NOMO-1 (cell line): ENCODE results near the gene RNASE12.
"Not testable (repeated sequence)": the region's sequence is repeated elsewhere in the genome, so short reads cannot be mapped to it uniquely, and the experiment has no call there.

Experiments used
- DNase-seq, 2 experiments: peaks; one replicate each; lab custom pipeline; 2025; ENCODE audit not compliant: unreplicated experiment in 2 of 2; lab: John Stamatoyannopoulos, UW

RNASE12 gene

DNA sequence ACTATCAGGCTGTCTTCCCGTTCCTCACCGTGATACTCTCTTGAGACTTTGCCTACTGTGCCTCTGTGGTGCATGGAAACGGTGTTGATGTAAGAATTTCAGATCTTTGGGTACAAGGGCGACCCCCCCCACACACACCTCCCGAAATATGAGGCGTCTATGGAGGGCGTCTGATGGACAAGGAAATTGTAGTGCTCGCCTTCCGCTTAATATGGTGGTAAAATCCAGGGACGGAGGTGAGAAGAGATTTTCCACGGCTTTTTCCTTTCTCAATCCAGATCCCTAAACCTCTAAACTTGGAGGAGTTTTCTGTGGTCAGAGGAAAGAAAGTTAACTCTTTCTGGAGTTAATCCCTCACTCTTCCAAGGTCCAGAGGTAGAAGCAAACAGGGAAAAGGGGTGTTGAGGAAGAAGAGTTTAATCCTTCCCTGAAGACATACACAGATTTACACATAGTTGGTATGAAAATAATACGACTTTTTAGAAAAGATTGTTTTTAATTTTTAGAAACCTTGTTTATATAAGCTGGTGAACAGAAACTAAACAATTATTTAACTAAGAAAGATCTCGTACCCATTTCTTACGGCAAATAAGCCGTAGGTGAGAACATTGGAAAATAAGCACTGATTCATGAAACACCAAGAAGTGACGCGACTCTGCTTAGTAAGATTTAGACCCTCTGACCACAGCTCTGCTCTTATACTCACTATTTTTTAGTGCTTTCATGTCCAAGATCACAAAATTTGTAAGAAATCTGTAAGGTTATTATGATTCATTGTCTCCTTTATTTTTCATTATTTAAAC lies 23.1 kb upstream of the RNASE12 start:
- DNase-seq: peak in 1 of 2 experiments; percentile 27

DNA sequence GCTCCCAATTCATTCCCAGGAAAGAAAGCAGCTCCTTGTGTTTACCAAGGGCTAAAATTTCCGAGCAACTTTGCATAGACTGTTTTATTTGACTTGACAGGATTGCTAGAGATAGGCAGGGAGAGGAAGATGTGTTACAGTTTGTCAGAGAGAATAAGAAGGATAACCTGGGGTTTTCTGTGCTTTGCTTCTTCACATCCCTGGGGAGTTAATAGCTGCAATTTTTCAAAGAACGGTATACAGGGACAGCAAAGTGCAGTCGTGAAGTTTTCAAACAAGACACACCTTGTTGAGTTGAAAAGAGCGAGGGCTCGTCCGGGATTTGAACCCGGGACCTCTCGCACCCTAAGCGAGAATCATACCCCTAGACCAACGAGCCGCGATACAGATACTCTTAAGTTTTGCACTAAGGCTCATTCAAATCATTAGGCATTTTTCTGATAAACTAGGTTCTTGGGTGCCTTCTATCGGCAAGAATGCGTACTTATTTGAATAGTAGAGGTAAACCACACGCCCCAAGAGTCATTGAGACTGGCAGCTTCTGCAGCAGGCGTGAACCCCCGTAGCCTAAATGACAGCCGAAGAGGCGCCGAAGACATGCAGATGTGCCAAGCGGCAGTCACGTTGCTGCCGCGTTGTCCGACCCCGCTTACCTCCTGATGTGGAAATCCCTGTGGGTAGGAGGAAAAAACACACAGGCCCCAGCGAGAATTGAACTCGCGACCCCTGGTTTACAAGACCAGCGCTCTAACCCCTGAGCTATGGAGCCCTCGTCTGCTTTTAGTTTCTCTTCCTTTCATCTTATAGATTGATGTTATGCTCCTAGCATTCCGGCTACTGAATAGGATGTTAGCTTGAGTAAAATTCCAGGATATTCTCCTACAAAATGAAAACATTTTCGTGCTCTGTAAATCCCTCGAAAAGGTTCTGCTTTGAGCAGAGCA lies 22.2 kb upstream of the RNASE12 start:
- DNase-seq: peak; percentile 89 to 94

DNA sequence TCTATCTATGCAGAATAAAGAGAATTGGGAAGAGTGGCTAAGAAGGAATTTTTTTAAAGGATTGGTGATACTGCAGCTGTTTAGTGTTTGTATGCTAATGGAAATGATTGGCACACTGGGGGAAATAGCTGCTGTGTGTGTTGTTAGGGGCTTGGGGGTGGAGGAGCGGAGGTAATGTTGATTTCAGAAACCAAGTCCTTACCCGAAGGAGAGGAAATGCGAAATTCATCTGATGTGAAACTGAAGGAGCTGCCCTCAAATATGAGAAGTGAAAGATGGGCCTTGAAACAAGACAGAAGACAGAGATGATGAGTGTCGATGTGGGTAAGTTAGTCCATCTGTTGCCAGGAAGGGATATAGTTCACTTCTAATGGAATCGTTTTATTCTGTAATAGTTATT lies 21.2 kb upstream of the RNASE12 start:
- DNase-seq: peak; percentile 57 to 83

DNA sequence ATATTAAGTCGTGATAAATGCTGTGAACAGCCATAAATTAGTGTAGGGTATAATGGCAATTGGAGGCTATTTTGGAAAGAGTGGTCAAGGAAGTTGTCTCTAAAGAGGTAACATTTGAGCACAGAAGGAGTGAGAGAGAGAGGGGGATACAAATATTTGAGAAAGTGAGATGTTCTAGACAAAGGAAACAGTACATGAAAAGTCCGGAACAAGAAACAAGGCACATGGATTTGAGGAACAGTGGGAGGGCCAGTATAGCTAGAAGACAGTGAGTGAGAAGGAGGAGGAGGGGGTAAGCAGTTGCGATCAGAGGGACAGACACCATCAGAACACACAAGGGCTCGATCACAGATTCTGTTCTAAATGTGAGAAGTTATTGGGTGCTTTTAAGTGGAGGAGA lies 20.1 kb upstream of the RNASE12 start:
- DNase-seq: no peak

DNA sequence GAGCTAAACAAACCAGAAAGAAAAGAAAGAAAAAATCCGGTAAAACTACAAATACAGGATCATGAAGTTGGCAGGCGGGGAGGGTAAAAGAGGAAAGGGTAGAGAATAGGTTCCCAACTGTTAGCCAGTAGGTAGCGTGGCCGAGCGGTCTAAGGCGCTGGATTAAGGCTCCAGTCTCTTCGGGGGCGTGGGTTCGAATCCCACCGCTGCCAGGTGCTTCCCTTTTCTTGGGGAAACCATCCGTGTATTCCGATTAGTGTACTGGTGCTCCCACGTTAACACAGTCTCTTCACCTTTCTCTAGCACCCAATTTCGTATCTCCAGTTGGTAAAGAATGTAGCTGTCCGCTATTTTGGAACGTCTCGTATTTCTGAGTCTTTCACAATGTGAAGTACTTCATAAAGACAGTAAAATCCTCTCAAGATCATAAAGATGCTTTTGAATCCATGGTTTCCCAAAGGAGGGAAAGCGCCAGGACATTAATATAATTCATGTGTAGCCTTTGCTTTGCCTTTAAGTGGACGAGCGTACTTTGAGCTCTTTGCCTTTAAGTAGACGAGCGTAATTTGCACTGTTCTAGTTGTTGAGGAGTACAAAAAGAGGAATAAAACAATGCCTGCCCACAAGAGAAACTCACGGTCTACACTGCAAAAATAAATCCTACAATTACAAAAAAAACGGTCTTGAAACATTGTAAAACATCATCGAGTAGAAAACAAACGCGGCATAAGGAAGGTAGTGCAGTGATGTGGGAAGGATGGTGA lies 19.0 kb upstream of the RNASE12 start:
- DNase-seq: peak; percentile 56 to 58

DNA sequence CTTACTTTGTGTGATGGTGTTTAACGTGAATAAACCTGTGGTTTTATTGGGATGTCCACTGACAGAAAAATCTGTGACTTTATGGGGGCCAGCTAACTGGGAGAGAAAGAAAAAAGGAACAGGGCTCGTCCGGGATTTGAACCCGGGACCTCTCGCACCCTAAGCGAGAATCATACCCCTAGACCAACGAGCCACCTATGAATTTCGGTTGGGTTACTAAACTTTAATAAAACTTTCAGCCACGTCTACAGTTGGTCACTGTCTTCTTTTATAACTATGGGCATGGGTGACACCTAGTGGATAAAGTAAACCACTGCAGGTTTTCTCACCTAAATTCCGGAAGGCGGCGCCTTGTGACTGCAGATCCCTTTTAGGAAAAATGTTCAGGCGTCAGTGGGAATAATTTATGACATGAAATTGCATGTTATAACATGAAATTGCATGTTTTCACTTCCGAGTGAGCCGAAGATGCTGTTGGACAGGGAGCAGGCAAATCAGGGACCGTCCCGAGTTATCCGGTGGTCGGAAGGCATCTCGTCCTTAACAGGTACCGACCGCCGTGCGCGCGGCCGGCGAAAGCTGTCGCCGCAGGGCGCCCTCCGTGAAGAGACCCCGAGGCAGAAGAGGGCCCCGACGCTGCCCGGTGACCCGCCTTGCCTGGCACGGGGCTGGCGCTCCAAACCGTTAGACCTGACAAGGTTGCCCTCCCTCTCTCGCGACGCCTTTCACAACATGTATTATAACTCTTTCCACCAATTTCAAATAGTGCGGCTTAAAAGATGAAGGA lies 18.2 kb upstream of the RNASE12 start:
- peak; percentile 58 to 89 for DNase-seq

DNA sequence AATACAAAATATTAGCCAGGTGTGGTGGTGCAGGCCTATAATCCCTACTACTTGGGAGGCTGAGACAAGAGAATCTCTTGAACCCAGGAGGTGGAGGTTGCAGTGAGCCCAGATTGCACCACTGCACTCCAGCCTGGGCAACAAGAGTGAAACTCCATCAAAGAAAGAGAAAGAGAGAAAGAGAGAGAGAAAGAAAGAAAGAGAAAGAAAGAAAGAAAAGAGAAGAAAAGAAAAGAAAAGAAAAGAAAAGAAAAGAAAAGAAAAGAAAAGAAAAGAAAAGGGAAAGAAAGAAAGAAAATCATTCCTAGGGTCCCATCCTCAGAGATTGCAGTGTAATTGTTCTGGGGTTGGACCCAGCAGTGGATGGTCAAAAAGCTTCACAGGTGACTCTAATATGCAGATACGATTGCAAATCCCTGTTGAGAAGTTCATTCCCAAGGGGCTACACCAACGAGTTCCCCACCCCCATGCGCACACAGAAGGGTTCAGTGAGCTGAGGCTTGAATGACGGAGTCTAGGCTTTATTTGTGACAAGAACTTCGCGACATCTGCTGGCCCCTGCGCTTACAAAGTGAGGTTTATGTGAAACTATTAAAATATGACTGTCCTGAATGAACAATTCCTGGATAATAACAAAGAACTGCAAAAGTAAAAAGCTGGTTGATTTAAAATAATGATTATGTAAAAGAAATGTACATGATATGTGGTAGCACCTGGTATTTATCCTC lies 17.4 kb upstream of the RNASE12 start:
- DNase-seq: no peak

DNA sequence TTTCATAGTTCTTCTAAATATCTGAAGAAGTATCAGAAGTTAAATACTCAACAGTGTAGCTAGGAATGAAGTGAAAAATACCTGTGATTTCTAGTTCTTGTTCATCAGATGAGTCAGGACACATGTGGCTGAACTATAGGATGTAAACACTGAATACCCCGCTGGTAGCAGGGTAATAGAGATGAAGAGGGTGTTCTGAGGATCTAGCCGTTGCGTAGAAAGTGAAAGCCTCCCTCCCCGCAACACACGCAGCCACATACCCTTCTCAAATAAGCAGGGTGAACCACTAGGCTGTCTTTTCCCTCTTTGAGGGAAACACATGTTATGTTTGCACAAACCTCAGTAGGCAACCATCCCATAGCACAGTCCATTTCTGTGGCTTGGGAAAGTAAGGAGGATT lies 16.4 kb upstream of the RNASE12 start:
- DNase-seq: no peak

DNA sequence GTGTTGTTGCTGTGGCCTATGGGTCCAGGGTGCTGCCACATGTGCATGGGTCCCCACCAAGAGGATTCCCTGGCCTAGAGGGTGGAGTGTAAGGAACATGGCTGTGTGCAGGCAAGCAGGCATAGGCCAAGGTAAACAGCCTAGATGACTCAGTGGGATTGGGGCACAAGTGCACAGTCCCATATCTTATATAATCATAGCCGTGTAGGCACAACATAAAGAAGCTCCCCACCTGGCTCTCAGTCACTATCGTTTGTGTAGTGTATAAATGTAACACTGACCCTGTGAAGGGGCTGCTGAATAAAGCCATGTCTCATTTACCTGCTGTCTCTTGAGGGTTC lies 15.7 kb upstream of the RNASE12 start:
- no peak for DNase-seq

DNA sequence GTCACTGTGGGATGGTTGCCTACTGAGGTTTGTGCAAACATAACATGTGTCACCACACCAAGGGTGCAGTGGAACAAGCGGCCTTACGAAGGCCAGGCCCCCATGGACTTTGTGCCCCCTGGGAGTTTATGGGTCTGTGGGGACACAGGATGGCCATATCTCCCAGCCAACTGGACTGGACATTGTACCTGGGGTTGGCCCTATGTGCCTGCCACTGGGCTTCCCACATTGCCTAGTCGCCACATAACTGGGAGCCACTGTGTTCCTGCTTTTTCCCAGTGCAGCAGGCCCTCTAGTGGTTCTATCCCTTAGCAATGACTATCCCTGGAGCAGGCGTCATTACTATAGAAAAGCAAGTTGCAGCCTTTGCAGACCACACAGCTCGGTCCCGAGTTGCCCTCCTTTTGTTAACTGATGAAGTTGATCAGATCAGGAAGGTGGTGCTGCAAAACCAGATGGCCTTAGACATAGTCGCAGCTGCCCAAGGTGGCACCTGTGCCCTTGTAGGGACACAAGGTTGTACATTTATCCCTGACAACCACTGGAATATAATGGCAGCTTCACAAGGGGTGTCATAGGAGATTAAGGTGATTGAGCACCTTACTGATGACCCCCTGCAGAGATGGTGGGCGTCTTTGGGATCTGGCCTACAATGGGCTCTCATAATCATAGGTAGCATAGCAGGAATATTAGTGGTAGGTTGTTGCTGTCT lies 15.2 kb upstream of the RNASE12 start:
- no peak for DNase-seq

DNA sequence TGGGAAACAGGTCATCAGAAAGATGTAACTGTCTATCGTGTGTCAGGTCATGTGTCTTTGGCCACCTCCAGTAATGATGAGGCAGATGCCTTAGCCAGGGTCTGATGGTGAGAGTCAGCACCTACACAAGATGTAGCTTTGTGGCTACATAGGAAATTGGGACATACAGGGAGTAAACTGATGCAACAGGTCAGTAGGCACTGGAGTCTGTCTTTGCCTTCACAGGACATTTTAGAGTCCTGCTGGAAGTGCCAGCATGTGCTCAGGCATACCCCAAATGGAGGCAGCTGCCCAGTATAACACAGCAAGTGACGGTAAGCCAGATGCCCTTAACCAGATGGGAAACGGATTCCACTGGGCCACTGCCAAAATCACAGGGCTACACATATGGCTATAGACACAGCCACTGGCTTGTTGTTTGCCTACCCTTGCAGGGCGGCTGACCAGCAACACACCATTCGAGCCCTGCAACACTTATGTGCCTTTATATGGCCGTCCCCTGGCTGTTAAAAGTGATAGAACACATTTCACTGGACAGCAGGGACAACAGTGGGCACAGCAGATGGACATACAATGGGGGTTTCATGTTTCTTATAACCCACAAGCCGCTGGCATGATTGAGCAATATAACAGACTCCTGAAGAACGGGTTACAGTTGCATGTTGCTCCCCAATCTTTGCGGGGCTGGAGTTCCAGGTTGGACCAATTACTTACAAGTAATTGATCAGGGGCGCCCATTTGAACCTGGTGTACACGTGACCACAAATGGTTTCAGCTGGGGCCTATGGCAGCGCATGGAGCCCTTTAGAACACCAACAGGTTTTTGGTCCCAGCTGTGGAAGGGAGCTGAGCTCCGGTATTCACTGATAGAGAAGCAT lies 12.9 kb upstream of the RNASE12 start:
- no peak for DNase-seq

DNA sequence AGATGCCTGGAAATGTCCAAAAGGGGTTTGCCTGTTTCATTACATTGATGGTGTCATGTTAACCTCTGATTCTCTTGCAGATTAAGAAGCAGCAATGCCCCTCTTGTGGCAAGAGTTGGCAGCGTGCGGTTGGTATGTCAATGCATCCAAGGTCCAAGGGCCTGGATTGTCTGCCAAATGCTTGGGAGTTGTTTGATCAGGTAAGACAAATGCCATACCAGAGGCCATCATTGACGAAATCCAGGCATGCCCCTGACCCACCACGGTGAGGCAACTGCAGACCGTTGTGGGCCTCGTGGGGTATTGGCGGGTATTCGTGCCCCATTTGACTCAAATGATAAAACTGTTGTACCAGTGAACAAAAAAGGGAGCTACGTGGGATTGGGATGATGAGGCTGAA lies 11.4 kb upstream of the RNASE12 start:
- DNase-seq: no peak

DNA sequence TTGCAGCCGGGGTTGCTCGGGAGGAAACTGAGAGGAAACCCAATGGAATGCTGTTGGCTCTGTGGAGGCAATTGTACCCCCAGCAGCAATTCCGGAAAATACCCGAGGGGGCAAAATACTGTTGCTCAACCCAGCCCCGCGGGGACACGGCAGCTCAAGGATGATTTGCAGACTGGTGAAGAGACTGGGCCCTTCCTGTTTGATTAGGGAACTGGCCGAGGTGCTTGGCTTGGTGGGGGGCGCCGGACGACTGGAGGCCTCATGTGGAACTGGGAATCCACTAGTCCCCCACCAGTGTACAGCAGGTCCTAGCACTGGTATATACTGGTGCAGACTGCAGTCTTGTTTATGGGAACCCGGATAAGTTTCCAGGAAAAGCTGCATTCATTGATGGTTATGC lies 10.3 kb upstream of the RNASE12 start:
- peak; percentile 13 to 23 for DNase-seq

DNA sequence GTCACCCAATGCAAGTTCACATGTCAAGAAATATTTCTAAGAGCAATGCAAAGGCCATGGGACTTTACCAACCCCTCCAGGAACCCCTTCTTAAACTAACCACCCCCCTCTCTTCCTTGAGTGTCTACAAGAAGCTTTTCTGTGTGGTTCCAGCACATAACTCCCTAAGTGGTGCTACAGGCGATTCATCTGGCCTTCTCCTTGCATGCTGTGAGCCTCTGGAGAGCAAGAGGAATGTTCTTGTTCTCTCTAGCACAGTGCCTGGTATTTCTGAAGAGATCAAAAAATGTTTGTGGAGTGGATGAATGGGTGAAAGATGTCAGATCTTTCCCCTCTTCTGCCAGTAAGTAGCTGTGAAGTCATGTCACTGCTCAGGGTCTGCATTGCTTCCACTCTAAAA lies 5.9 kb upstream of the RNASE12 start:
- no peak for DNase-seq

DNA sequence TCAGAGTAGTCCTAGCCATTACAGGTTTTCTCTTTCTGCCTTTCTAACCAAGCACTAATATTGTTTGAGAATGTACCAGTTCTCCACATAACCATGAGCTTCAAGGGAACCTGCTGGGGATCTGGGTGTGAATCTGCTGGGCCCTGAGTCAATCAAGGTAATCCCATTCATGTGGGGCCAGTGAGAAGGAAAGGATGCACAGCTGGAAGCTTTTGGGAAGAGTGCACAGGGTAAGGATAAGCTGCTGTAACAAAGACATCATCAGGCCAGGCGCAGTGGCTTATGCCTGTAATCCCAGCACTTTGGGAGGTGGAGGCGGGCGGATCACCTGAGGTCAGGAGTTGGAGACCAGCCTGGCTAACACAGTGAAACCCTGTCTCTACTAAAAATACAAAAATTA lies 4.5 kb upstream of the RNASE12 start:
- DNase-seq: not testable (repeated sequence)

DNA sequence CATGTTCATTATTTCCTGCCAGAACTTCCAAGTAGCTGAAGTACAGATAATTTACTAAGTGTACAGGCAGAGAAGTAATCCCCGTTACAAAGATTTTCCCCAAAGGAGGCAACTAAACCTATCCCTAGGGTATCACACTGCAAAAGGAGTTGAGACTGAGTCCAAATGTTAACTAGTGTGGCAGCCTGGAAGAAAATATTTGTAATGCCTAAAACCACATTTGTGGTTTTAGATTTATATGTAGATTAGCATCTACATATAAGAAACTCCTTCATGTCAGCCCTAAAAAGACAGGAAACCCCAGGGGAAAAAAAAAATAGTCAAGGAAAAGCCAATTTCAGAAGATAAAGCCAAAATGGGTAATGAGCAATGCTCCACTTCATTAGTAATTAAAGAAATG lies 1.4 kb upstream of the RNASE12 start:
- DNase-seq: no peak

DNA sequence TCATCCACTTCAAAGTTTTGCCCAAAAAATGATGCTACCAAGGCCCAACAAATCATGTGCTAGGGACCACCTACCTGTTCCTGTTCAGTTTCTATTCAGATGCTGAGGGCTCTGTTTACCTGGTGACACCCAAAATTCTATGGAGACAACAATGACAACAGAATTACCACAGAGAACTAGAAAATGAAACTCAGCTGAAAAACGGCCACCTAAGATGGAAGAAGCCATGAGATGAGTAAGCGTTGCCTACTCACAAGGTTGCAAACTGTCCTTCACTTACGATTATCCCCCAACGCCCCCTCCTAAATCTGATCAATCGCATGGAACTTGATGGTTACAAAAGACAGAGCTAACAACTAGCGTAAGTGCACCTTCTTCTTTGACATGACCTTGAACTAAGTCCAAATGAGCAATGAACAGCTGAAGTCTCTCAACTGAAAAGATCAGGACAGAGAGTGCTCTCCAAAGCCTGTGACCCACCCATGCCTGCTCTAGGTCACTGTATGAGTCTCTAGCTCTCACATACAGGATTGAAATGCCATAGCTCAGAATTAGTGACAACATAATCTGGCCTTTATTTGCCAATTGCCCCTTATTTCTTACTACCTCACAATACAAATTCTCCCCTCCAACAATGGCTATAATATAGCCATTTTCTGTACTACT lies 3.6 kb downstream of the RNASE12 start, which contains the start of gene RNASE11:
Gene RNASE11 (minus strand): TSS at position 513 of the 666 bp plus-strand sequence.
- DNase-seq: no peak

DNA sequence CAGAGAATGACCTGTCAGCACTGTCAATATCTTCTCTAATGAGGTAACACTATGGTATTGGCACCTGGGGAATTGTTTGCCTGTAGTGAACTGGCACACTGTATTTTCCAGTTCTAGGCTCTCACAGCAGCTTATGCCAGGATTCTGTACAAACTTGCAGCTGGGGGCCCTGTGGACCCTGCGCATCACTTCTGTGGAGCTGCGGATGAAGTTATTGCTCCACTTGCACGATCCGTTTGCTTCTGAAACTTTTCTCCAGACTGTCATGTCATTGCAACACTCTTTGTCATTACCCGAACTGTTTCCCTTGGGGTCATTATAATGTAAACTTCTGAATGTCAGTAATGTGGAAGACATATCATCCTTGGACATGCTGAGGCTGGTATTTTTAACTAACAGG lies 7.3 kb downstream of the RNASE12 start:
- peak; percentile 24 to 60 for DNase-seq
